ENCODE measurements around the gene DLEU7. TPM values are rescaled to one million over a fixed set of nuclear protein-coding genes. Genes with fewer than 3 reads are reported as not detected.

Gene DLEU7
- total RNA-seq, 2 experiments from 2014 or later = not detected

- Mint-ChIP-seq H3K4me1 (no peaks in the 10 kb centered on the region), H3K36me3 (ENCODE audit: low read depth) (no peaks in the 10 kb centered on the region), H3K9me3 (peaks cover 5% of the 10 kb centered on the region), H3K27ac (no peak overlapping the region), H3K27me3 (no peaks in the 10 kb centered on the region), H3K4me3 (no peak overlapping the region)
- DNase-seq = no peak
- POLR2A ChIA-PET = no interaction called here
- CTCF ChIA-PET = no interaction called here
These were observed 4.8 kb downstream of the DLEU7 start for GRCh38 chr13:50838701-50839100.

DNA sequence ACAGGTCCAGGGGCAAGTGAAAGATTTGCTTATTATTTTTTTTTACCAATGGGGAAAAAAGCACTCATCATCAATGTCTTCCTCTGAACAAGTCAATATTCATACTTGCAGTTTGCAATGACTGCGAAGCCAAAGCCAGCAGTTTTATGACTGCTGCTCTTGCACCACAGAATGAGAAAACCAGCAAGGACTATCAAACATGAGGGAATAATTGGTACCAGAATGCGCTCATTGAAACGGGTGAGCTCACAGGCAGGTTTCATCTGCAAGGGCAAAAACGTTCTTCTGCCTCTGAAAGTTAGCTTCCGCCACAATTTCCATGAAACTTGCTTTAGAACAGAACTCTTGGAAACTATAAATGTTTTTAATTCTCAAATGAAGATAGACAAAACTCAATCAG, 5.5 kb downstream of the DLEU7 start:
- DNase-seq = no peak
- peaks cover 5% of the 10 kb centered on the region for H3K9me3 Mint-ChIP-seq
- no peaks in the 10 kb centered on the region for H3K27me3 Mint-ChIP-seq
- POLR2A ChIA-PET = no interaction called here
- H3K36me3 Mint-ChIP-seq (ENCODE audit: low read depth) = no peaks in the 10 kb centered on the region
- CTCF ChIA-PET = no interaction called here
- no peak overlapping the region for H3K27ac Mint-ChIP-seq
- no peaks in the 10 kb centered on the region for H3K4me1 Mint-ChIP-seq
- H3K4me3 Mint-ChIP-seq = no peak overlapping the region

GRCh38 chr13:50831512-50831911, 12.0 kb downstream of the DLEU7 start:
- no peak overlapping the region for H3K27ac Mint-ChIP-seq
- DNase-seq = no peak
- H3K4me3 Mint-ChIP-seq = no peak overlapping the region
- H3K27me3 Mint-ChIP-seq = peaks cover 8% of the 10 kb centered on the region
- POLR2A ChIA-PET = interaction anchor here (1.8 kb wide), 1 partner anchor 80 kb away, joined by 4 read pairs; no protein-coding TSS in a partner anchor
- peaks cover 7% of the 10 kb centered on the region for H3K9me3 Mint-ChIP-seq
- CTCF ChIA-PET = interaction anchor here (1.2 kb wide), 1 partner anchor 80 kb away, joined by 3 read pairs; no protein-coding TSS in a partner anchor
- no peaks in the 10 kb centered on the region for H3K4me1 Mint-ChIP-seq
- no peaks in the 10 kb centered on the region for H3K36me3 Mint-ChIP-seq (ENCODE audit: low read depth)

GRCh38 chr13:50829896-50830295, 13.6 kb downstream of the DLEU7 start:
- CTCF ChIA-PET = no interaction called here
- Mint-ChIP-seq H3K27ac (no peak overlapping the region), H3K4me1 (no peaks in the 10 kb centered on the region), H3K9me3 (peaks cover 5% of the 10 kb centered on the region), H3K36me3 (ENCODE audit: low read depth) (no peaks in the 10 kb centered on the region), H3K27me3 (peaks cover 8% of the 10 kb centered on the region), H3K4me3 (no peak overlapping the region)
- no peak for DNase-seq
- POLR2A ChIA-PET = no interaction called here

GRCh38 chr13:50829226-50829625, 14.3 kb downstream of the DLEU7 start:
- peaks cover 8% of the 10 kb centered on the region for H3K27me3 Mint-ChIP-seq
- ChIA-PET CTCF (no interaction called here), POLR2A (no interaction called here)
- H3K27ac Mint-ChIP-seq = no peak overlapping the region
- no peaks in the 10 kb centered on the region for H3K4me1 Mint-ChIP-seq
- DNase-seq = no peak
- H3K9me3 Mint-ChIP-seq = peaks cover 3% of the 10 kb centered on the region
- no peak overlapping the region for H3K4me3 Mint-ChIP-seq
- no peaks in the 10 kb centered on the region for H3K36me3 Mint-ChIP-seq (ENCODE audit: low read depth)

GRCh38 chr13:50826035-50826434, 17.5 kb downstream of the DLEU7 start:
- ChIA-PET CTCF (no interaction called here), POLR2A (no interaction called here)
- Mint-ChIP-seq H3K9me3 (no peaks in the 10 kb centered on the region), H3K27ac (no peak overlapping the region), H3K4me3 (no peak overlapping the region), H3K36me3 (ENCODE audit: low read depth) (no peaks in the 10 kb centered on the region), H3K4me1 (no peaks in the 10 kb centered on the region), H3K27me3 (peaks cover under 1% of the 10 kb centered on the region)
- no peak for DNase-seq

DNA sequence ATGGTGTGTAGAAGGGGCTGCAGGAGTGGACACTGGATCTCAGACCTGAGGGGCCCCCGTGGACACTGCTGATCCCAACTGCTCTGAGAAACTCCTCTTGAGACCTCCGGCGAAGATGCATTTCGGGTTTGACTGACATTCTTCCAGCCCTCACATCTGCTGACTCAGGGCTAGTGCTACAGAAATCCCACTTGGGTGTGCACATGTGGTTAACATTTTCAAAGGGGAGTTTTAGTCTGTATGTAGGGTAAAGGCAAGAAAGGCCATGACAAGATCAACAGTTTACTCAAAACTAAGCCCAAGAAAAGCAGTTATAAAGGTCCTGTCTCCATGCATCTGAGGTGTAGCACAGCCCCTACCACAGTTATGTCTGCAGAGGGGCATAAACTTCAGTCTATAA, 31.2 kb downstream of the DLEU7 start:
- ChIA-PET POLR2A (interaction anchor here (0.9 kb wide), 1 partner anchor 79 kb away, joined by 4 read pairs; no protein-coding TSS in a partner anchor), CTCF (interaction anchor here (0.6 to 1.0 kb wide), 2 partner anchors 11 to 100 kb away, joined by 3 read pairs; no protein-coding TSS in a partner anchor)
- H3K9me3 Mint-ChIP-seq = no peaks in the 10 kb centered on the region
- H3K36me3 Mint-ChIP-seq (ENCODE audit: low read depth) = no peaks in the 10 kb centered on the region
- H3K27me3 Mint-ChIP-seq = peaks cover 3% of the 10 kb centered on the region
- H3K4me3 Mint-ChIP-seq = no peak overlapping the region
- peaks cover 8% of the 10 kb centered on the region for H3K4me1 Mint-ChIP-seq
- no peak for DNase-seq
- no peak overlapping the region for H3K27ac Mint-ChIP-seq

DNA sequence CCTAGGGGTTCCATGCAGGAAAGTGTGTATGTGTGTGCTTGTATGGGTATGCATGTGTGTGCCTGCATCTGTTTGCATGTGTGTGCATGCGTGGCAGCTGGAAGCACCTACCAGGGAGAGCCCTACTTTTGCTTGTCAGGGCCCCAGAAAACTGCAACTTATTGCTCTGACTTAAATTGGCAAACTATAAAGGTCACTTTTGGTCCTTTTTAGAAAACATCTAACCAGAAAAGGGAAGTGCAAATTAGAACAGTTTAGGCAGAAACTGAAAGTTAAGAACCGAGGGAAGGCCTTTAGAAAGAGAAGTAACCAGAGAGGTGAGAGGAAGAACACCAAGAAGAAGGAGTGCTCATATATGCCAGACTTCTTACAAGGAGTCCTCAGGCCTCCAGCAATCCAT, 32.5 kb downstream of the DLEU7 start:
- no peak overlapping the region for H3K27ac Mint-ChIP-seq
- no peaks in the 10 kb centered on the region for H3K36me3 Mint-ChIP-seq (ENCODE audit: low read depth)
- H3K9me3 Mint-ChIP-seq = no peaks in the 10 kb centered on the region
- ChIA-PET CTCF (interaction anchor here (1.2 to 2.7 kb wide), 3 partner anchors 10 to 834 kb away, joined by 3 to 9 read pairs (median 5); no protein-coding TSS in a partner anchor), POLR2A (interaction anchor here (0.8 to 1.2 kb wide), 2 partner anchors 81 to 814 kb away, joined by 3 read pairs; no protein-coding TSS in a partner anchor)
- H3K4me1 Mint-ChIP-seq = peaks cover 8% of the 10 kb centered on the region
- DNase-seq = no peak
- peaks cover 4% of the 10 kb centered on the region for H3K27me3 Mint-ChIP-seq
- H3K4me3 Mint-ChIP-seq = no peak overlapping the region

DNA sequence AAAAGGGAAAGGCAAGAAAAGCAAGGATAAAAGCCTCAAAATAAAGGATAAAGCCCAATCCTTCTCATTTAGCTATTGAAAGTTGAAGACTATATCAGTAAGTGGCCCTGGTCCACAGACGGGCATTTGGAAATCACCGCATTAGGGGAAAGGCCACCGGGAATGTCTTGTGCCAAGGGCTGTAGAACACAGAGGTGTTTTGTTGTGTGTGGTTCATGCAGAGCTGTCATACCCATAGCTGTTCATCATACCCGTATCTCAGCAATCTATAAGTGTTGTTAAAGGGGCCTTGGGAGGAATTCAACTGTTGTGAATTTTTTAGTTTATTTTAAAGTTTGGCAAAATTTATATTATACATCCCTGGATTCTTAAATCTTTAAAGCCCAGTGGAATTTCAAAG, 33.0 kb downstream of the DLEU7 start:
- peaks cover 8% of the 10 kb centered on the region for H3K27me3 Mint-ChIP-seq
- CTCF ChIA-PET = interaction anchor here (1.2 to 2.7 kb wide), 3 partner anchors 9 to 833 kb away, joined by 3 to 9 read pairs (median 5); no protein-coding TSS in a partner anchor
- H3K4me3 Mint-ChIP-seq = no peak overlapping the region
- no peak for DNase-seq
- H3K27ac Mint-ChIP-seq = no peak overlapping the region
- no peaks in the 10 kb centered on the region for H3K36me3 Mint-ChIP-seq (ENCODE audit: low read depth)
- H3K9me3 Mint-ChIP-seq = peaks cover 2% of the 10 kb centered on the region
- POLR2A ChIA-PET = interaction anchor here (0.8 to 1.2 kb wide), 2 partner anchors 81 to 813 kb away, joined by 3 read pairs; no protein-coding TSS in a partner anchor
- H3K4me1 Mint-ChIP-seq = peaks cover 8% of the 10 kb centered on the region

GRCh38 chr13:50809133-50810090, 34.1 kb downstream of the DLEU7 start:
- H3K27me3 Mint-ChIP-seq = peaks cover 8% of the 10 kb centered on the region
- peaks cover 8% of the 10 kb centered on the region for H3K4me1 Mint-ChIP-seq
- no peak for DNase-seq
- H3K9me3 Mint-ChIP-seq = peaks cover 3% of the 10 kb centered on the region
- ChIA-PET CTCF (interaction anchor here (2.4 to 2.7 kb wide), 2 partner anchors 102 to 260 kb away, joined by 6 to 9 read pairs; no protein-coding TSS in a partner anchor), POLR2A (interaction anchor here (1.2 kb wide), 1 partner anchor 82 kb away, joined by 3 read pairs; no protein-coding TSS in a partner anchor)
- H3K4me3 Mint-ChIP-seq = no peak overlapping the region
- no peaks in the 10 kb centered on the region for H3K36me3 Mint-ChIP-seq (ENCODE audit: low read depth)
- H3K27ac Mint-ChIP-seq = no peak overlapping the region

DNA sequence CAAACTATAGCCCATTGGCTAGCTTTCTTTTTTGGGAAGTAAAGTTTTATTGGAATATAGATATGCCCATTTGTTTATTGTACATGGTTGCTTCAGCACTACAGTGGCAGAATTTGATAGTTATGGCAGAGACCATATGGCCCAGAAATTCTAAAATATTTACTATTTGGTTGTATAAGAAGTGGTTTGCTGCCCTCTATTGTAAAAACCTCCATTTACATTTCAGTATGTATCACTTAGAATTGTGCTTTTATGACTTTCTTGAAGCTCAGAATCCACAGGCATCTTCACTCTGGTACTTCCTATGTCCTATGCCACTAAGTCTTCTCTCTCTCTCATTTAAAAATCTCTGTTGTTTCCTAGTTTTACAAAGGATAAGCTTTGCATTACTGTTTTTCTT, 37.7 kb downstream of the DLEU7 start:
- CTCF ChIA-PET = interaction anchor here (0.5 to 2.5 kb wide), 4 partner anchors 106 to 808 kb away, joined by 3 to 19 read pairs (median 4); no protein-coding TSS in a partner anchor
- no peaks in the 10 kb centered on the region for H3K36me3 Mint-ChIP-seq (ENCODE audit: low read depth)

GRCh38 chr13:50801087-50801931, 42.2 kb downstream of the DLEU7 start:
- Mint-ChIP-seq H3K4me3 (no peak overlapping the region), H3K36me3 (ENCODE audit: low read depth) (no peaks in the 10 kb centered on the region), H3K27ac (no peak overlapping the region), H3K4me1 (peaks cover 6% of the 10 kb centered on the region), H3K27me3 (peaks cover 9% of the 10 kb centered on the region), H3K9me3 (peaks cover 3% of the 10 kb centered on the region)
- peak; percentile 70 for DNase-seq
- ChIA-PET CTCF (interaction anchor here (0.7 to 2.0 kb wide), 11 partner anchors 9 to 825 kb away, joined by 3 to 20 read pairs (median 5); partner anchors contain the start of gene TRIM13), POLR2A (interaction anchor here (0.8 to 1.7 kb wide), 6 partner anchors 111 to 804 kb away, joined by 3 to 6 read pairs (median 4); no protein-coding TSS in a partner anchor)

More for the DNA sequence above, 37.7 kb downstream of the DLEU7 start:
- no peak overlapping the region for H3K27ac Mint-ChIP-seq
- DNase-seq = no peak
- POLR2A ChIA-PET = interaction anchor here (1.1 kb wide), 1 partner anchor 106 kb away, joined by 6 read pairs; no protein-coding TSS in a partner anchor
- peaks cover 3% of the 10 kb centered on the region for H3K9me3 Mint-ChIP-seq
- peaks cover 9% of the 10 kb centered on the region for H3K4me1 Mint-ChIP-seq
- no peak overlapping the region for H3K4me3 Mint-ChIP-seq
- peaks cover 8% of the 10 kb centered on the region for H3K27me3 Mint-ChIP-seq

All from activated CD4-positive, alpha-beta memory T cell treated with anti-CD3 and anti-CD28 coated beads, Interleukin-2, amount 10 ng/mL, durations not matched to agents 7 days and 5 days (primary cell).